ENCODE measurements around the gene OTUD7B.
A peak's percentile ranks its signal among the peaks of the same experiment; 100 is the strongest.
"Not testable (repeated sequence)": the region's sequence is repeated elsewhere in the genome, so short reads cannot be mapped to it uniquely, and the experiment has no call there.

The OTUD7B gene

GRCh38 chr1:150003801-150004200 is 6.7 kb downstream of the OTUD7B start:
- no peak for DNase-seq (ENCODE audit: low read depth in 2 of 2)

DNA sequence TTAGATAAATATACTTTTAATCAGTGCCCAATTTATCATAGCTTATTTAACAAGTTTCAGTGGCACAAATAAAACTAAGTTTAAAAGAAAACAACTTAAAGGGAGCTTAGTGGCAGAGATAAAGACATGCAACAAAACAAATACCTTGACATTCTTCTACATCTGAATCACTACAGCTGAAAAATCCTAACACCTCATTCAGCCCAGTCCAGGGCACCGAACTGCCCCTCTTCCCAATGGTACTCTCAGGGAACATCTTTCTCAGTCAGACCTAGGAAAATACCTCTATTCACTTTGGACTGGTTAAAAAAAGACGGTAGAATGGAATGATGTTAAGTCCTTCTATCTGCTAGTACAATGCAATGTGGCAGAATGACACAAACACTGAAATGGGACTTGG is 8.3 kb downstream of the OTUD7B start:
- DNase-seq (ENCODE audit: low read depth in 2 of 2): no peak

- no peak for DNase-seq (ENCODE audit: low read depth in 2 of 2)
Observed at GRCh38 chr1:150001415-150001814, 9.1 kb downstream of the OTUD7B start.

DNA sequence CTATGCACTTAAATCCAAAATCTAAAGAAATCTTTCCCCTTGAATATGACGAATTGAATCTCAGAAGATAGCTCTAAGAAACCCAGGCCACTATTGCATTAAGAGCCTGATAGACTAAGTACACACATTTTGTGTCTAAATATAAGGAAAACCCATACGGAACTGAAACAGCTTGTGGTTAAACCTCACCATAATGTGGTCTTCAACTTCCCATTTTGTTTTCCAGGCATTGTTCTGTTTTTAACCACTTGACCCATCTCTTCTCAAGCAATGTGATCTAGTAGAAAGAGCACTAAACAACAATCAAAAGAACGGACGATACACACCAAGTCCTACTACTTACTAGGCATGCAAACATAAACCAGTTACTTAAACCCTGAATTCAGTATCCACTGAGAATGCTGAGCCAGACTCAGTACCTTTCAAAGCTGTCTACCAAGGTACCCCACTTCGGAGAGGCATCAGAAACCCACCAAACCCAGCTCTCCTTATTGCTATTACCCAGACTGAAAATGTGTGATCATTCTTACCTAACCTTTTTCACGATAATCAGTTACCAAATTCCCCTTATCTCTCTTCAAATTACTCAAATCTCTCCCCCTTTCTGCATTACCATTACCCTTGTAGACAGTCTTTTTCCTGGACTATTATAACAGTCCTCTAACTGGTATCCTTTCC is 12.8 kb downstream of the OTUD7B start:
- DNase-seq (ENCODE audit: low read depth in 2 of 2): no peak

GRCh38 chr1:149995927-149996326 is 14.6 kb downstream of the OTUD7B start:
- no peak for DNase-seq (ENCODE audit: low read depth in 2 of 2)

GRCh38 chr1:149993764-149994163 is 16.8 kb downstream of the OTUD7B start:
- DNase-seq (ENCODE audit: low read depth in 2 of 2): no peak

GRCh38 chr1:149993181-149993580 is 17.3 kb downstream of the OTUD7B start:
- no peak for DNase-seq (ENCODE audit: low read depth in 2 of 2)

- DNase-seq (ENCODE audit: low read depth in 2 of 2): no peak
Observed at GRCh38 chr1:149987297-149987595, 23.3 kb downstream of the OTUD7B start.

DNA sequence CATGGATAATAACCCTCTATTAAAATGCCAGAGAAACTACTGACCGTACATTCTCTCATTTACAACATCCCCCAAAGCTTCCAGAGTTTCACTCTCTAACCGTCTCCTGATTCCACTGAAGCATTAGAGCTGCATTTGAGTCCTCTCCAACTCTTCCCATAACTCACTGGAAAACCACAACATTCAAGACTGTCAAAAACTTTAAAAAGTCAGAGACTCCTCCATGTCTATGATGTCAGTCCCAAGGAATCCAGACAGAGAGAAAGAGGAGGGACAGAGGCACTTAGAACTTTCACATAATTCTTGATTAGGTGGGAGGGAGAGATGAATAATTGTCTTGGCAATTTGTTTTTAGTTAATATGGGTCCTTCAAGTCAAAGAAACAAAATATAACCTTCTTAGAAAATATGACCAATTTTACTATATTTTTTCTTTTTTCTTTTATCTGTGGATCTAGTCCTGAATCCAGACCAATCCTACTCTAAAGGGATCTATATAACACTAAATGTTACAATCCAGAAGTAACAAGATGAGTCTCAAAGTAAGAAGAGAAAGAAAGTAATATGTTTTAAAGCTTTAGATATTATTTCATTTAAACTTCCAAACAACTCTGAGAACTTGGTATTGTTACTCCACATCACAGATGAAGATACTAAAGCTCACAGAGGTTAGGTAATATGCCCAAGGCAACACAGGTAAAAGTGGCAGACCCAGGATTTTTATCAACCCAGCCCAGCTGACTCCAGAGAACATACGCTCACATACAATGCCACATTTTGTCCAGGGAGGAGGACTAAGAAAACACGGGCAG is 23.8 kb downstream of the OTUD7B start:
- no peak for DNase-seq (ENCODE audit: low read depth in 2 of 2)

DNA sequence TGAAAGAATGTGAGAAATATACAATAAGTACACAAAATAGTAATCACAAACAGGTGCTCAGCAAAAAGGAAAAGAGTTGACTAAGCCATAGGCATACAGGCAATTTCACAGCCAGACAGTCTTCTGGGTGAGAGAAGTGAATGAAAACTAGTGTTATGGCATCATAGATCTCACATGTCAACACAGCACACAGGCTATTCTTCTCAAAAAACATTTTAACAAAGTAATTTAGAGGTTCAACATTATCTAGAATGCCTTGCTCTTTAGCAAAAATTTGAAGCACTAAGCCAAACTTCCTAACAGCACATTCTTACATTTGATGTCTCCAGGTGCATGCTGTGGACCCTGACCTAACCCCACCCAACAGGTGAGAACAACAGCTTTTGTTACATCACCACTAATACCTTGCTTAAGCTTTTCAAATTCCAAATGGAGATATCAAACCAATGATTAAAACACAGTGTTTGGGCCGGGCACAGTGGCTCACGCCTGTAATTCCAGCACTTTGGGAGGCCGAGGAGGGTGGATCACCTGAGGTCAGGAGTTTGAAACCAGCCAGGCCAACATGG is 30.5 kb downstream of the OTUD7B start:
- no peak for DNase-seq (ENCODE audit: low read depth in 2 of 2)

DNA sequence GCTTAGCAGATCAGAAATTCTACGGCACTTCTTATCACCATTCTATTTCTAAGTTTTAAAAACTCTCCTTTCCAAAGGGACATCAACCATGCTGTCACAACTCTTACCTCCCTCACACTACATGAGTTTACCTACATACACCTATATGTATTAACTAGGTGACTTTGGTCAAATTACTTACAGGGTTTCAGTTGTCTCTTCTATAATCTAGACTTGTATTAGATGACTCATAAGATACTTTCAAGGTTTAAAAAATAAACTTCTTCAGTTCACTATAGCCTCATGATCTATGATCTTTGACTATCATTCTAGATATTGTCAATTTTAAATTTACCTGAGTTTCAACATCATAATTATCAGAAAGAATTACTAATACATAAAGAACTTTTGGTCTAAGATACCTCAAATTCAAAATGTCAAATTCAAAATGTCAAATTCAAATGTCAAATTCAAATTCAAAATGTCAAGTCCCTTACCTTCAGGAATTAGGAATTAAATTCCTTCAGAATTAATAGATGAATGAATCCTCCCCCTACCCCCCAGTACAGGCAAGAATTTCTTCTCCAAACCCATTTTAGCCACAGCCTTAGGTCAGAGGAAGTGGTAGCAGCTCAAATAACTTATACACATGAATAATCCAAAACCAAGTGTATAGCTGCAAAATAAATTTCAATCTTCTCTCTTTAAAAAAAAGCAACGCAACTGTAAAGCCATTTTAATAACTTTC is 31.1 kb downstream of the OTUD7B start:
- no peak for DNase-seq (ENCODE audit: low read depth in 2 of 2)

- DNase-seq (ENCODE audit: low read depth in 2 of 2): no peak
Observed at GRCh38 chr1:149978547-149979023, 31.9 kb downstream of the OTUD7B start.

DNA sequence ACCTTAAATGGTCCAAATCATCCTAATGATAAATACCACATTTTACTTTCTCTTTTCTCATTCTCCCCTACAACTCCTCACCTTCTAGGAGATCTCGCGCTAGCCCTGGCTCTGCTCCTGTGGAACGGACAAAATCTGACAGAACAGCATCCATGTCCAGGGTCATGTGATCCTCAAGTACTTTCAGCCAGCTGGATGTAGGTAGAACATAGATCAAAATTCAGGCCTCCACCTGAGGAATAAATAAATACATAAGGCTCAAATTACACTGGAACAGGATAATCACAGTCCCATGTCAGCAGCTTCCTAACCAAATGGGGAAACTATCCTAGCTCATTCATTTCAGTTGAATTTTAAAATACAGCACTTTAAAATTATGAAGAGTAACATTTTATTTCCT is 33.2 kb downstream of the OTUD7B start:
- no peak for DNase-seq (ENCODE audit: low read depth in 2 of 2)

- DNase-seq (ENCODE audit: low read depth in 2 of 2): no peak
Observed at GRCh38 chr1:149972547-149972946, 38.0 kb downstream of the OTUD7B start.

DNA sequence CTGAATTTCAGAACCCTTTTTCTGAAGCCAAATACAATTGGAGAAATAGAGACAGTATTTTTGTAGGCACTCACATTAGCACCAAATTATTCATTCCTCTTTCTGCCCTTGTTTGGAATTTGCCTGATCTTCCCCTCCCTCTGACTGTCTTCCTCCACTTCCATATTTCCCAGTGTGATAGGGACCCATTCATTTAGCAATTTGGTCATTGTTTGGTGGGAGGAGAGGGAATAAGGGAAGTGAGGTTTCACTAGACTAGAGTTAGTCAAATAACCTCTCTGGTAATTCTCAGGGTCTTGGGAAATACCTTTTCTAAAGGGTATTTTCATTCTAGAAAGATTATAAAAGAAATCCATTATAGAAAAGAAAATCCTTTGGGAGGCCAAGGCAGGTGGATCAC is 42.9 kb downstream of the OTUD7B start:
- no peak for DNase-seq (ENCODE audit: low read depth in 2 of 2)

GRCh38 chr1:149967041-149967440 is 43.5 kb downstream of the OTUD7B start:
- no peak for DNase-seq (ENCODE audit: low read depth in 2 of 2)

GRCh38 chr1:149966405-149966804 is 44.1 kb downstream of the OTUD7B start:
- DNase-seq (ENCODE audit: low read depth in 2 of 2): no peak

GRCh38 chr1:149965440-149965839 is 45.1 kb downstream of the OTUD7B start:
- DNase-seq (ENCODE audit: low read depth in 2 of 2): no peak

DNA sequence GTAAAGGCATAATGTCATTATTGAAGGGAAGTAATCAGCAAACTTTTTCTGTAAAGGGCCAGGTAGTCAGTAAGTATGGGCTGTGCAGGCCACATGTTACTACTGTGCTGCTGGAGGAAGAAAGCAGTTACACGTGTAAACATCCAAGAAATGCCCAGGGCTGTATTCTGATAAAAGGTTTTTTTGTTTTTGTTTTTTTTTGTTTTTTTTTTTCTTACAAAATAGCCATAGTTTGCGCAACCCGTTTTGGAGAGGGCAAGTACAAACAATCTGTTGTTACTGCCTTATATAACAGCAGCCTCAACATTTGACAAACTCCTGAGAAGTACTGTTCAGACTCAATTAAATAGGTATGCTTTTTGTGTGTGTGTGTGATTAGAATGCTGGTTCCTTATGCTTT is 47.2 kb downstream of the OTUD7B start:
- no peak for DNase-seq (ENCODE audit: low read depth in 2 of 2)

- DNase-seq (ENCODE audit: low read depth in 2 of 2): no peak
Observed at GRCh38 chr1:149962736-149963135, 47.8 kb downstream of the OTUD7B start.

DNA sequence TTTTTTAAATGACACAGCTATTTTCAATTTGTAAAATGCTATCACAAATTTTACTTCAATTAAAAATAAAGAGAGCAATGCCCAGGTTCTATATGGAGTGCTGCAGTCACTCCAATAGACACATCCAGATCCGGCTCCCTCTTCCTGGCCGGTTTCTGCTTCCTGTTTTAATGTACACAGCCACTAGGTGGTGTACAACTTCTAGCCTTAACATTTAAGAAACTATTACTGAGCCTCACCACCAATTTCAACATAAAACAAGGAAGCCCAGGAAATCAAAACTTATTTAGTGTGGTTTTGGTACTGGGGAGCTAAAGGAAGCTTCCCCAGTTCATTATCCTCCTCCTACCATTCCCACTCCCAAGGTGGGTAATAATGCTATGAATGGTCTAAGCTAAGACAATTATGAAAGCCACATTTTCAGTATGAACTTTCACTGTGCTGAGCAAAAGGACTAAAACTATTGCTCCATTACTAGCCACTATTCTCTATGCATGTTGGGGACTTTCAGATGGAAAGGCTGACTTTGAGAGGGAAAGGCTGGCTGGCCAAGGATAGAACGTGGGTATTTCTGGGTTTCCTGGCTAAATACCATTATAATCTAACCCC is 48.4 kb downstream of the OTUD7B start:
- peak in 1 of 2 donors; percentile 5 for DNase-seq (ENCODE audit: low read depth in 2 of 2)

DNA sequence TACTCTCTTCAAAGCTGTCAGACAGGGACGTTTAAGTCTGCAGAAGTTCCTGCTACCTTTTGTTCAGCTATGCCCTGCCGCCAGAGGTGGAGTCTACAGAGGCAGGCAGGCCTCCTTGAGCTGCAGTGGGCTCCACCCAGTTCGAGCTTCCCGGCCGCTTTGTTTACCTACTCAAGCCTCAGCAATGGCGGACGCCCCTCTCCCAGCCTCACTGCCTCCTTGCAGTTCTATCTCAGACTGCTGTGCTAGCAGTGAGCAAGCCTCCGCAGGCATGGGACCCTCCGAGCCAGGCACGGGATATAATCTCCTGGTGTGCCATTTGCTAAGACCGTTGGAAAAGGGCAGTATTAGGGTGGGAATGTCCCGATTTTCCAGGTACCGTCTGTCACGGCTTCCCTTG is 53.0 kb downstream of the OTUD7B start:
- not testable (repeated sequence) for DNase-seq (ENCODE audit: low read depth in 2 of 2)
